Epithelial cell of proximal tubule (primary cell): Measurements from ENCODE around the gene FGF2. TPM values are rescaled to one million over a fixed set of nuclear protein-coding genes. Genes with fewer than 3 reads are reported as not detected.
A peak's percentile ranks its signal among the peaks of the same experiment; 100 is the strongest.

Source experiments
- DNase-seq: peaks from one replicate; pipeline ENCODE4 v3.0.0-alpha.2; 2011; ENCODE audit warnings: low read depth
- H3K4me3 ChIP-seq: 2 replicates; pipeline ENCODE4 v1.5.1; 2011; ENCODE audit warnings: low read depth, mild to moderate bottlenecking, low read length
- CTCF ChIP-seq: conservative IDR thresholded peaks from 2 replicates; pipeline ENCODE4 v1.5.1; 2012; ENCODE audit warnings: low read depth, mild to moderate bottlenecking, low read length
- total RNA-seq: library from RNA; depleted of rRNA; stranded (reverse); fragments of >200 nt; gene quantifications from 2 replicates; pipeline ENCODE4 v1.2.3, GENCODE V29; 2015

The FGF2 gene
- total RNA-seq, 1 donor from 2014 or later = 11.4 TPM

- no peak for TF ChIP-seq CTCF
- H3K4me3 ChIP-seq = no peak overlapping the region
- no peak for DNase-seq
Observed at GRCh38 chr4:122912810-122913575, 86.4 kb downstream of the FGF2 start.

- TF ChIP-seq CTCF = peak; percentile 50
- no peak for DNase-seq
- H3K4me3 ChIP-seq = no peak overlapping the region
Observed at GRCh38 chr4:122914292-122914904, 87.8 kb downstream of the FGF2 start.

- H3K4me3 ChIP-seq = no peak overlapping the region
- no peak for TF ChIP-seq CTCF
- DNase-seq = no peak
Observed at GRCh38 chr4:122914938-122915337, 88.3 kb downstream of the FGF2 start.

- DNase-seq = no peak
- TF ChIP-seq CTCF = no peak
Observed at GRCh38 chr4:122917731-122918130, 91.1 kb downstream of the FGF2 start.

GRCh38 chr4:122920473-122920872 is 93.8 kb downstream of the FGF2 start:
- DNase-seq = no peak
- no peak overlapping the region for H3K4me3 ChIP-seq
- no peak for TF ChIP-seq CTCF

More at GRCh38 chr4:122917731-122918130, 91.1 kb downstream of the FGF2 start:
- H3K4me3 ChIP-seq = no peak overlapping the region

- no peak for DNase-seq
- peak overlapping the region; percentile 84 for H3K4me3 ChIP-seq
- TF ChIP-seq CTCF = no peak
Observed at GRCh38 chr4:122921300-122921699, 94.7 kb downstream of the FGF2 start.
